Gastroesophageal sphincter (tissue), 3 donors: ENCODE data around the gene GRID1.

Source experiments
- CTCF ChIP-seq, 4 experiments: fragments of 200-600 bp in 2 of 4; fragments of 450-650 bp in 2 of 4; sonication (generic) in 1 of 4; IDR thresholded peaks; one replicate each; pipeline ENCODE4 v1.5.1; 2017 to 2019; ENCODE audit warnings: antibody characterized with exemption in 4 of 4, mild to moderate bottlenecking in 2 of 4, moderate library complexity in 2 of 4
- POLR2A ChIP-seq, 2 donors: fragments of 450-650 bp; IDR thresholded peaks; one replicate each; pipeline ENCODE4 v1.6.1; 2017; ENCODE audit warnings: antibody characterized with exemption in 2 of 2, mild to moderate bottlenecking in 2 of 2, moderate library complexity in 1 of 2
- POLR2AphosphoS5 ChIP-seq: sonication (generic); formaldehyde crosslinking; IDR thresholded peaks from one replicate; pipeline ENCODE4 v1.6.1; 2017; ENCODE audit warnings: antibody characterized with exemption

DNA sequence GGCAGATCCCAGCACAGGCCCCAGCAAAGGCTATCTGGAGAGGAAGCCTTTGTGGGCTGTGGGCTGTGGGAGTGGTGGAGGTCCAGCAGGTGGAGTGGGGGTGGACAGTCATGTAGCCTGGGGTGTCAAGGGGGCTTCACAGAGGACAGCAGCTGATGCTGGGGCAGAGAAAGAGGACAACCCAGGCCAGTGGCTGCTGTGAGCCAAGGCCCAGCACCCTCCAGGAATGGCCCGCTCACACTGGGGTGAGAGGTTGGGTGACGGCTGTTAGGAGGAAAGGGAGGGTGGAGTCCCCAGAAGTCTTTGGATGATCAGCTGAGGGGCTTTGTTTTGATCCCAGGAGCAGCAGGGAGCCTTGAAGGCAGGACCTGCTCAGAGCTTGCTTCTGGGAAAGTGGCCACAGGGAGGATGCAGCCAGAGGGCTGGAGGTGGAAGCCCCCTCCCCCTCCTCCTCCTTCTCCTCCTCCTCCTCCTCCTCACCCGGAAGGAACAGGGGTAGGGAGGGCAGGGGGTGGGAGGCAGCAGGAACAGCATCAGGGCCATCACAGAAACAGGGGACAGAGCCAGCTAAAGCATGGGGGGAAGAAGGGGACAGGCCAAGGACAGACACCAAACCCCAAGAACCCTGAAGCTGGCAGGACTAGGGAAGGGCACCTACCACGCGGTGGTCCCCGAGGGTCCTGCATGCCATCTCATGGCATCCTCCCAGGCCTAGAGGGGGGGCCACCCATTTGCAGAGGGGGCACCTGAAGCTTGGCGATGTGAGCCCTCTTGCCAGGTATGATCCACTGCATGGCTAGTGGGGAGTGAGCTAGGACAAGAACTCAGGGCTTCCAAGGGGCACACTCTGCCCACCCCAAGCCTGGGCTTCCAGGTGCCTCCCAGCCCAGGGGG lies 144.9 kb downstream of the GRID1 start:
- TF ChIP-seq CTCF (IDR thresholded peaks at IDR 0.05) (no peak), POLR2A (IDR thresholded peaks at IDR 0.05) (no peak), POLR2AphosphoS5 (no peak)
